Occipital lobe (tissue), 2 donors: Measurements from ENCODE around the gene NCKAP5. TPM values are rescaled to one million over a fixed set of nuclear protein-coding genes. Genes with fewer than 3 reads are reported as not detected.

ENCODE experiments used
- DNase-seq: peaks from one replicate; lab custom pipeline; 2025; lab: John Stamatoyannopoulos, UW
- total RNA-seq: library from RNA; depleted of rRNA; stranded (reverse); fragments of >200 nt; gene quantifications from one replicate; pipeline ENCODE4 v1.2.3, GENCODE V29; 2014

The NCKAP5 gene
- total RNA-seq, 1 donor from 2014 or later: 14.0 TPM

DNA sequence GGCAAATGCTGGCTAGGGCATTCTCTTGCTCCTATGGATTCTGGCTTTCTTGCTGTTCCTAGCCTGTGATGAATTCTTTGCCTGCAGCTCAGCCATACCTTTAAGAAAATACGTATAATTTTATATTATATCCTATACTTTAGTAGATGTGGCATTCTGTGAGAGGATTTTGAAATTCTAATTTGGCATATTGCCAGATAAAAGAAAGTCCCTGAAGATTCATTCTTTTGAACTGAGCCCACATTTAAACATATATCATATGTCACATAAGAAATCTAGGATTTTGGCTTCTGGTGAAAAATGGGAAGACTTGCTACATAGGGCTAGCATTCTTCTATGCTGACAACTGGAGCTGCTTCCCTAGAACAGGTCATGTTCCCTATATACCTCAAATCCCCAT lies 806.8 kb downstream of the NCKAP5 start:
- no peak for DNase-seq

DNA sequence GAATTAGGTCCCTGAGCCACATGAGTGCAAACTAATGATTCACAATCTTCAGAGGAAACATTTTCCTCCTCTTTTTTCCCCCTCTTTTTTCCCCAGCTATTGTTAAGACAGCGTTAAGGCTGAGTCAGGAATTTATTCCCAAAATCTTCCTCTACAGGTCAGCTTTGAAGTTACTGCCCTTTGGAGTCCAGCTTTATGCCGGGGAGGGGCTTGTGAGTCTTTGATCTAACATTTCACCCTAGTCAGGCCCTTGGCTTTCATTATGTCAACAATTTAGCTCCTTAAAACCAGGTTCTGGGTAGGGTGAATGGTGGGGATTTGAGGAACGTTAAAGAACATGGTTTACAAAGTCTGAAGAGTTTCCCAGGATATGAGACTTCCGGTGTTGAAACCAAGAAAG lies 807.3 kb downstream of the NCKAP5 start:
- DNase-seq: no peak

DNA sequence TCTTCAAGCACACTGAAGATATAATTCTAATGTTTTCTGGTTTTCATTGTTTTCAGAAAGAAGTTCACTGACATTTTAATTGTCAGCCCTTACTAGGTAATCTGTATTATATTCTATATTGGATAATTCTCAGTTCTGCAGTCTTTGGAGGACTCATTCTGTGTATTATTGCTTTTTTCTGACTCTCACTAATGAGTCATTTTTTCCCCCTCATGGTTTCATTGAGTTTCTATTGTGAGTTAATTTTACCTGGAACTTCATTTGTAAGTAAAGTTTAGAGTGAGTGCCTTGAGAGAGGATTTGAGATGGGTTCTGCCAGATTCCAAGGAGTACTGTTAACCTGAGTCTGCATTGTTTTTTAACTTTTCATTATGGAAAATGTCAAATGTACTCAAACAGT lies 807.9 kb downstream of the NCKAP5 start:
- no peak for DNase-seq

DNA sequence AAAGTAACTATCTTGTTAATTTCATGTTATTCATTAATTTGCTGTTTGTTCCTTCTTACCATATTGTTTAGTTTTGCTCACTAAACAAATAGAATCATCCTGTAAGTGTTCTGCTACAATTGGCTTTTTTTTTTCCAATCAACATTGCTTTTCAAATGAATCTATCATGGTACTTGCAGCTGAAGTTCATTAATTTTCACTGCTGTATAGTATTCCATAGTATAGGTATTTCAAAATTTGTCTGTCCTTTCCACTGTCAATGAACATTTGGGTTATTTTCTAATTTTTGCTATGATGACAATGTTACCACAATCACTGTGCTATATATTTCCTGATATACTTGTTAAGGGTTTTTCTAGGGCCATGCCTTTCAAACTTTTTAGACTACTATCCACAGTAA lies 809.3 kb downstream of the NCKAP5 start:
- no peak for DNase-seq

DNA sequence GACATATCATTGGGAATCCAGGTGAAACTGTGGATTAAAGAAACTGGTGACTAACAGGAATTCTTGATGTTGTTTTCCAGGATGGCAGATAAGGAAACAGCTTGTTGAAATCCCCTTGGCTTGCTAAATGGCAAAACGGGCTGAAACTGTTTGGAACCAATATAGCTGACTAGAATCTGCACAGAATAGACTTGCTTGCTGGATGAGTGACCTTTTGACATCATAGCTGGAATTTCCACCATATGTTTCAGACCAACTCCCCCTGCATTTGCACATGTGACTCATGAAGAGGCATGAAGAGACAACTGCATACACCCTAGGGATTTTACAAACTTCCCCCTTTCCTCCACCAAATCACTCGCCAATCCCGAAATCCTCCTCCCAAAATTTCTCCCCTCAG lies 810.6 kb downstream of the NCKAP5 start:
- DNase-seq: no peak

DNA sequence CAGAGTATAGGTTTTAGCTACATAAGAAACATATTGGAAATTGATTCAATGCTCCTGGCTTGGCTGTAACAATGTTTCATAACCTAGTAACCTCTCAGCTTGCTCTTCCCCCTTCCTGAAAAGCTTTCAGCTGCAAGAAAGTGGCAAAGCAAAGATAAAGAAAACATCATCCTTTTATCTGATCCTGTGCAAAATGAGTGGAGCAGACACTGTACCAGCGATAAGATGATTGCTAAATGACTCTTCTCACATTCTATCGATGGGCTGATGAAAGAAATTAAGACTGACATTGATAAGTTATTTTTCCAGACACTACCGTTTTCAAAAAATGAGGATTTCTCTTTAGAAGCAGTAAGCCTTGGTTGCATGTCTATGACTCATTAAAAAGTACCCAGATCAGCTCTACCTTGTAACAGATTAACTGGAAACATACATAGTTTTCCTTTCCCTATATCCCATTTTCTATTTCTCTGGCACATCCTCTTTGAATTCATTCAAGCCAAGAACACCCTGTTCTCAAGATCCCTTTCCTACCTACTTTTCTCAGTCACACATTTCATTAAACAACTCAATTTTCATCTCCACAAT lies 811.2 kb downstream of the NCKAP5 start:
- no peak for DNase-seq

DNA sequence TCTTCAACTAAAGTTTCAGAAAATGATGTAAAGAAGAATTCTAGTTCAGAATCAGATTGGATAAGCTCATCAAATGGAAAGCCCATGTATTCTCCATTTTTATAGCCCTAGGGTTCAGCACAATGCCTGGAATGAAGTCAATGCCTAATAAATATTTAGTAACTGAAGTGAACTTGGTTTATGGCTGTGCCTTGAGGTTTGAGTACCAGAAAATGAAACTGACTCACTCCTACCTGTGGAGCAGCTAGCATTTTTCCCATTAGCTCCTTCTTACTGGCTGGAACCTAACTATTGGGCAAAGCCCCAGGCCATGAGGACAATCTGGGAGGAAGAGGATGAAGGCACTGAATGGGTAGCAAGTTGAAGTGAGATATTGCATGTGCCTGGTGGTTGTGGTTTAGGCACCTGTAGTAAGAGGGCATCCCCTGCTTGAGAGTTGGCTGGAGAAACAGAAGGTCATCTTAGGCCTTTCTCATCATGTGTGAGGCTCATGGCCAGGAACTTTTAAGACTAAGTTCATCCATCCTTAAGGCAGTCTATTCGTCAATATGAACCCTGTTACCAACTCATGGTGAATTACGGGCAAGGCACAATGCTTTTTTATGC lies 813.3 kb downstream of the NCKAP5 start:
- no peak for DNase-seq

DNA sequence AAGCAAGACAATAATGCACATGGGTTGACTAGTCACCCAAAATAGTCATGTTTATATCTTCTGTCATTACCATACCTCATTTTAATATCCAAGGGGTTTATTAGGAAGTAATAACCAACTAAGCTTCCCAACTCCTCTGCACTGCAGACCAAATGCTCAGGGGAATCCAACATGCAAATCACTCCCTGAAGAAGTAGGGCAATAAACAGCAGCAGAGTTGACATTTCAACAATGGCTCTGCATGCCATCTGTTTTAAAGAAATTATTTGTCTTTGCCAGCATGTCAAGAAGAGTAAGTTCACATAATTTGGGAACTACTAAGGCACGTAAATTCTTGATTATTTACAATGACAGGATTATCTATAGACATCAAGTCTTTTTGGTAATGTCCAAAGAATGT lies 813.9 kb downstream of the NCKAP5 start:
- no peak for DNase-seq

DNA sequence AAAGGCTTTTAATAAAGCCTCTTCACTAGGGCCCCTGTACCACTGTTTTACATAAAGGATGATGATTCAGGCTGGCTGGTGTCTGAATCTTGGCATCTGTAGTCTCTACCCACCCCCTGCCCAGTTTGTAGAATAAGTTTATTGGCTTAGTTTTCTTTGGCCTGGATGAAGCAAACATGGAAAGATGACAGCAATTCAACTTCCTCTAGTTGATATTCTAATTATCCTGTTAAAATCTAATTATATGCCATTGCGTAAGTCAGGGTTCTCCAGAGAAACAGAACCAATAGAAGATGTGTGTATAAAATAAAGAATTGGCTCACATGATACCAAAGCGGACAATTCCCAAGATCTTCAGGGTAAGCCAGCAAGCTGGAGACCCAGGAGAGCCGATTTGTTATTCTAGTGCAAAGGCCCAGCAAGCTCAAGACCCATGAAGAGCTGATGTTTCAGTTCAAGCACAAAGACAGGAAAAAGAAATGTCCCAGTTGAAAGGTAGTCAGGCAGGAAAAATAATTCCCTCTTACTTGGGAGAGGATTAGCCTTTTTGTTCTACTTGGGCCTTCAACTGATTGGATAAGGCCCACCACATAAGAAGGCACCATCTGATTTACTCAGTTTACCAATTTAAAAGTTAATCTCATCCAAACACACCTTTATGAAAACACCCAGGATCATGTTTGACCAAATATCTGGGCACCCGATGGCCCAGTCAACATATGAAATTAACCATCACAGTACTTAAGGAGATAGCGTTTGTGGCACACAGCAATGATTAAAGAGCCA lies 815.6 kb downstream of the NCKAP5 start:
- no peak for DNase-seq

DNA sequence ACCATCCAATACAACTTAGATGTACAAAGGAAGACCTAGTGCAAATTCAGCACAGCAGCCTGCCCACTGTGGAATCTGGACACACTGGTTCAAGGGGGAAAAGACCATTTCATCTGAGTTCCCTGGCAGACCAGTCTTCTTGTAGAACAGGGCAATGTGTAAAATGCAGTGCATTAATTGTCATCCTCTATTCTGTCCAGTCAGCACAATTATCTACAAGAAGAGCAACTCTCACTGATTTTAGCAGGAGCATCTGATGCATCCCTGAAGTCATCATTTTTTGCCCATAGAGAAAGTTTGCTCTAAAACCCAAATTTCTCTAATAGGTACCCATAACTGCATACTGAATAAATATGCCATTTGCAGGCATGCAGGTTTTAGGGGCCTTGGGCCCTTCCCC lies 816.4 kb downstream of the NCKAP5 start:
- DNase-seq: no peak

DNA sequence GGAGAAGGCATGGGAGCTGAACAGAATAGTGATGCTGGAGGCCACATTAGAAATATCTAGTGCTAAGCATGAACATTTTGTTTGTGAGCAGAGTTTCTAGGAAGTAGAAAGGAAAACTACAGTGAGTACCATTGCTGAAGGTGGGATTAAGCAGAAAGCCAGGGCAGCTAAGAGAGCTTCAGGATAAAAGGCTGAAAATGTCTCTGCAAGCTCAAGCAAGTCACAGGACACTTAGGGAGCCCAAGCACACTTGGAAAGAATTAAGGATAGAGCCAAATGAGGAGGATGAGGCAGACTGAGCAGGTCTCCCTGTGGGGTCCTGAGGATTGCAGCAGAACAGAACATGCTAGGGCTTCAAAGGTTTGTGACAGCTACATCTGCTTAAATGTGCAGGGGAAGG lies 817.7 kb downstream of the NCKAP5 start:
- DNase-seq: no peak

DNA sequence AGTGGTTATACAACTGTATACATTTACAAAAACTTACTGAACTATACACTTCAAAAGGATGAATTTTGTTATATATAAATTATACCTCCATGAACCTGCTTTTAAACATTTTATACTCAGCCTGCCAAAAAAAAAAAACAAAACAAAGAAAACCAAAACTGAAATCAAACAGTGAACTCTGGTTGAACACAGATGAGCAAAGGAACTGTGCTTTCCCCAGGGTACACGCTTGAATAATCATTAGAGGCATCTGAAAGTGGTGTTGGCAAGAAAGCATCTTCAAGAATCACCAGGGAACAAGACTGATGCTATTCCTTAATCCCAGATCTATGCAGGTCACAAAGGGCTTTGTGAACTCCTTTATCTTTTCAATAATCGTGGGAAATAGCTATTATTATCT lies 821.2 kb downstream of the NCKAP5 start:
- no peak for DNase-seq

DNA sequence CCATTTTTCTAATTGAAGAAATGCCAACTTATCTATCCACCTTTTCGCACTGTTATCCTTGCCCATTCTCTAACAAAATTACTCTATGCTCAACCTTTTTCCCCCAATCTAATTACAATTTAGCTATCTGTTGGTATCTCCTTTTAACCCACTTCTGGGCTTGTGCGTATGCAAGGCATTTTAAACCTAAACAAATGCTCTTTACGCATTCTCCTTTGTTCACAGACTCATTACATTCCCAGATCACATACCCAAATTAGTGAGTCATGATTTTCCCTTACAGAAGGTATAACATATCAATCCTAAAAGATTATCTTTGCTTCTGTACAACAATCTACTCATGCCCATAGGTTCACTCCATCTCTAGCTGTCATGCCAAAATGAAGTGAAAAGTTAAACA lies 826.5 kb downstream of the NCKAP5 start:
- DNase-seq: no peak

DNA sequence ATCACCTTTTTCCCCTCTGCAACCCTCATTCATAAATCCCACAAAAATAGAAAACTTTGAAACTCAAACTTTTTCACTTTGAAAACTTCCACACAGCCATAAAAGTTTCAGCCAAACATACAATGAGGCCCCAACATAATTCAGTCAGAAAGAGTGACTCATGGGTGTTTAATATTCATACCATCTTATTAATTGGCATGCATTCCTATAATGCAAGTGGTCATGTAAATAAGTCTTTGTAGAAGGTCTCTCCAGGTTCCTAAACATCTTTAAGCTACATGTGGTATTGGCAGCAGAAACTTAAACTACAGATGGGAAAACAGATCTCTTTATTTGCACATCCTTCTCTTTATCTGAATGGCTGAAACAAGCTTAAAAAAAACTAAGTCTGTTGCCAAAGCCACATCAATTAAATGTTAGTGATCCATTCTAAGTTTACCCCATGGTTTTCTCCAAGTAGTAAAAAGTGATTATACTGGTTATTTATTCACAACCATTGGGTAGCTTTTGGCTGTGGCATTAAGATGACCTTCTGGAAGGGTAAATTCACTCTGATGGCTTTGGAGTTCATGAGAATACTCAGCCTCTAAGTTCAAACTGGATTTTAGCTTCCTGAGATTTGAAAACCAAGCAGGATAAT lies 828.1 kb downstream of the NCKAP5 start:
- DNase-seq: no peak

DNA sequence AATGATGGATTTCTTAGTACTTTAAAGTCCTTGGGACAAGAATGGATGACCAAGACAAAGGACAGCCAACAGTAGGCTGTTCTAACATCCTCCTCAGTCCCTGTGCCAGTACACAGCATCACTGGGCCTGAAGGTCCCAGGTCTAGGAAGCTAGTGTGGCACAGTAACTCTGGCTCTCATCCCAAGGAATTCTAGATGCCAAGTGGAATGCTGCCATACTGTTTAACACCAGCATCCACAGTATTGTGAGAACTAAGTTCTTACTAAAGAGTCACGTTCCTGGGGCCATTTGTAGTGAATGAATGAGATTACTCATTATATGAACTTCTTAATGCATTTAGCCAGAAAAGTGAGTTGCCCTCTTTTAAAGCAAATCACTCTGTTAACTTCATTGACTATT lies 830.0 kb downstream of the NCKAP5 start:
- DNase-seq: no peak

DNA sequence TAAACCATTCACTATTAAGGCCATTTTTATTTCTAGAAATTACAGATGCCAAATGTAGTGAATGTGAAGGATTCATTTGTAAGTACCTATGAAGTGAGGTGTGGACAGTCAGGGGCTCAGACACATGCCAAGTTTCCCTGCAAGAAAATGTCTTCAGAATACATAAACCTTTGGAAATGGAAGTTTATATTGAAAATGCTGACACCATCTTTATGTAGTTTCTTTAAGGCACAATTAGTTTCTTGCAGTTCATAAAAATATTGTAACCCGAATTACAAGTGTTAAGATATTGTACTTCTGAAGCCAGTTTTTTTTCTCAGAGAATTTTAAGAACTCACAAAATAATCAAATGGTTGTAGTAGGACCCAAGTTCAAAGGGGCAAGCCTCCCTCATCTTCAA lies 832.2 kb downstream of the NCKAP5 start:
- DNase-seq: no peak

DNA sequence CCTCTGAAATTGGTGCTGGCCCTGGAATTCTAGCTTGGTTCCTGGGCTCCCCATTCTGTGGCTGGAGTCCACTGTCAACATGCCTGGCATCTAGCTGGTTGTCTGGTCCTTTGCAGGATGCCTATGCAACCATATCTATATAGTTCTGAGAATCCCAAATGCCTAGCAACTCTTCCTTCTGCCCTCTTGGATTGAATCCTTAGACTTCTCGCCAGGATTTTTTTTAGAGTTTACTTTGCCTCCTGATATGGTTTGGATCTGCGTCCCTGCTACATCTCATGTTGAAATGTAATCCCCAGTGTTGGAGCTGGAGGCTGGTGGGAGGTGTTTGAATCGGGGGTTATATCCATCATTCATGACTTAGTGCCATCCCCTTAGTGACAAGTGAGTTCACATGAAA lies 833.3 kb downstream of the NCKAP5 start:
- DNase-seq: no peak

DNA sequence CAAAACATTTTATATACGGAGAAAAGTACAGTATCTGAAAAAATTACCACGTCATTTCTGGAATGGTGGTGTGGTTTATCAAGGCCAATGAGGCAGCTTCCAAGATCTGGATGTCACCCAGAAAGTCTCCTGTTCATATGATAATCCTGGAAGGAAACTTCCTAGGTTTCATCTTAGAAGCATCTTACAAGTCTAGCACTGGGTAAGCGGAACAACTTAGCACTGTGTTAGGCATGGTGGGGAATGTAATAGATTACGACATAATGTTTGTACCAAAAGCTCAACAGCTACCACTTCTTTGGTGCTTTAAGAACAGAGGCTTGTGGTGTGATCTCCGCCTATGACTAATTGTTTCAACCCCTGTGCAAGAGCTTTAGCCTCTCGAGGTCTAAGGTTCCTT lies 835.2 kb downstream of the NCKAP5 start:
- DNase-seq: no peak

DNA sequence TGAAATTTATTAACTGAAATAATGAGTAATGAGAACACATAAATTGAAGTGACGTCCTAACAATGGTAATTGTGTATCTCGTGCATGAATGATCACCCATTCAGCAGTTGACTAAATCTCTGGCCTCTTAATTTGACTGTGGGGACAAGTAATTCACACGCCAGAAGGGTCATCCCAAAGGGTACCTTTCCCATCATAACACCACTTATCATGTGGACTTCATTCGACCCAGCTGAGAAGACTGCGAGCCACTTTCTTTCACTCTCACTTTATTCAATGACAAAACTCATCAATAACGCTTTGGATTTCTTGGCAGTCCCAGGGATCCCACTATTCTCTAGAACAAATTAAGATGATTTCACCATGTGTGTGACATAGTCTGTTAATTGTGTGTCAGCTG lies 835.6 kb downstream of the NCKAP5 start:
- DNase-seq: no peak

DNA sequence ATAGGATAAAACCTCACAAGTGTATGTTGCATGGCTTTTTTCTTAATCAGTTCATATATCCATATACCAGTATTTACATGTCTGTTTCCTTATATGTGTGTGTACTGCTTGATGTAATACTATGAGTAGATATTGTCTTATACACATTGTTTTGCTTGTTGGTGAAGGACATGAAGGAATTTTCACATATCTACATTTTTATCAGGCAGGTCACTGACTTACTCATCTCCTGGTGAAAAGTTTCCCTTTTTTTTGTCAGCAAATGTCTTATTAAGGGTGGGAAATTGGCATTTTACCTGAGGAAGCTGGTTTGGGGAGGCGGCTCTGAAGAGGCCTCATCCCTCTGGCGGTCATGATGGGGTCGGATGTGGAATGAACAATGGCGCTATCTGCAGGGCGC lies 836.8 kb downstream of the NCKAP5 start:
- no peak for DNase-seq

DNA sequence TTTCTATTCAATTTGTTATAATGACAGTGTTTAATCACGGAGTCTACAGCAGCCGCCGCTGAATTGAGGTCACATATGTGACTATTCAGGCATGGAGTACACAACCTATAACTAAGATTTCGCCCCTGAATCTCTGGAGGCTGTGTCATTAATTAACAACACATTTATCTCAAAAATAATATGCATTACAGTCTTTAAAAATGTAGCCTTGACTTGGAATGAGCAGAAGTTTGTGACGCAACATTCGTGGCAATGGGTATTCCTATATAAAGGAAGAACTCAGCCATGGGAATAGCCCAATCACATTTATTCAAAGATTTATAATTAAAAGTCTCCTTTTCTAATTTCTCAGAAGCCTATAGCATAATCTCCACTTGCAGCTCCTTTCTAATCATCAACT lies 837.7 kb downstream of the NCKAP5 start:
- no peak for DNase-seq

DNA sequence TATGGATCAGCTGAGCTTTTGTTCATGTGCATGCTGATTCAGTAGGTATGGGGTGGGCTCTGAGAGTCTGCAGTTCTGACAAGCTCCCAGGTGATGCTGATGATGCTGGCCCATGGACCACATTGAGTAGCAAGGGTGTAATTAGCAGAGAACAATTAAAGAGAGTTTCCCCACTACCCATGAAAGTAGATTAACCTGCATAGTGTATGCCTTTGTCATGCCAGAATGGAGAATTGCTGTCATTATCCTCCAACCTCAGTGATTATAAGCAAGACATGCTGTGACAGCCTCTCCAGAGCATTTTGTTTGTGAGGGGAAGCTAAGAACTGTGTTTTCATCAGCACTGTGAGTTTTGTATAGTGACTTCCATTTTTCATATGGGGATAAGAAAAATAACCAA lies 838.7 kb downstream of the NCKAP5 start:
- DNase-seq: no peak

DNA sequence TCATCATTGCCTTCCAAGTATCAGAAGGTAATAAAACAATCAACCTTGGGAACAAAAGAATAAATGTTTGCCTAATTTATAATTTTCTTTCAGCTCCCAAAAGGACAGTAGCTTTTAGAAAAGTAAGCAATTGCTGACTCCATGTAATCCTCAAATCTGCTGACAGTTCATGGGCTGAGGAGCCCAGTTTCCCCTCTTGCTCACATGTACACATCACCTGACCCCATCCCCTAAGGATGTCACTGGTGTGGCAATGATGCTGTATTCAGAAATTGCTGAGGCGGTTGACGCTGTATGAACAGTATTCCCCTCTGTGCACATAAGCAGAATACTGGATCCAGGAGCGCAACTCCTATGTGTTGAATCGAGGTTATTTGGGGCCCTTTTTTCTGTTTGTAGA lies 842.1 kb downstream of the NCKAP5 start:
- no peak for DNase-seq
